HL-60/S4 (cell line): Measurements from ENCODE around the gene GPR37L1.

Source experiments
- in situ Hi-C: fragments of 300-500 bp; cut with MboI; formaldehyde crosslinking; loops from 2 replicates; pipeline ENCODE4 v1.14.3; 2022; ENCODE audit warnings: low sequenced_read_pairs

Gene GPR37L1

DNA sequence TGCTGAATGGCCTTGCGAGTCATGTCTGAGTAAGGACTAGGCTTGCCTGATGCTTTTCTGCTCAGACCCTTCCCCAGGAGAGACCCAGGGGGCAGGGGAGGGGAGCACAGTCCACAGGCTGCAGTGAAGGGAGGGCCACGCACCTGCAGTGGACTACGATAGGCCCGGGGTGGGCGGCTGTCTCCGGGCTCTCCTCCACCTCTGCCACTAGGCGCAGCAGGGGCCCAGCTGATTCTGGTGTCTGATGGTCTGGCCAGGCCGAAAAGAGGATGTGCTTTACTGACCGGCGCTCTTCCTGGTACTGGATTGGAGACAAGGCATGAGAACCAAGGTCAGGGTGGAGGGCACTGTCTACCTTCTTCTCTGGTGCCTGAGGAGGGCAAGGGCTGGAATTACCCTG is 29.7 kb downstream of the GPR37L1 start:
- in situ Hi-C loops: no loop called here

DNA sequence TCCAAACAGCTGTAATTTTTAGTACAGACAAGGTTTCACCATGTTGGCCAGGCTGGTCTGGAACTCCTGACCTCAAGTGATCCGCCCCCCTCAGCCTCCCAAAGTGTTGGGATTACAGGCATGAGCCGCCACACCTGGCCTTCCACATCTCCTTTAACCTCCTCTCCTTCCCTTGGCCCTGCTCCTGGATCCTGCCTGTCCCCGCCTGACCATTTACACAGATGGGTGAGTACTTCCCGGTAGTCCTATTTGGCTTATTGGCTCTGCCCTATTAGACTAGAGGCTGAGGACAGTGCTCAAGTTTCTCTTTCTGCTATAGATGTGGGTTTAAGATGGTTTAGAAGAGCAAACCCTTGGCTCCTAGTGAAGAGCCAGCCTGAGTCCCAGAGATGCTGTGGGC is 30.6 kb downstream of the GPR37L1 start:
- in situ Hi-C loops: no loop called here

DNA sequence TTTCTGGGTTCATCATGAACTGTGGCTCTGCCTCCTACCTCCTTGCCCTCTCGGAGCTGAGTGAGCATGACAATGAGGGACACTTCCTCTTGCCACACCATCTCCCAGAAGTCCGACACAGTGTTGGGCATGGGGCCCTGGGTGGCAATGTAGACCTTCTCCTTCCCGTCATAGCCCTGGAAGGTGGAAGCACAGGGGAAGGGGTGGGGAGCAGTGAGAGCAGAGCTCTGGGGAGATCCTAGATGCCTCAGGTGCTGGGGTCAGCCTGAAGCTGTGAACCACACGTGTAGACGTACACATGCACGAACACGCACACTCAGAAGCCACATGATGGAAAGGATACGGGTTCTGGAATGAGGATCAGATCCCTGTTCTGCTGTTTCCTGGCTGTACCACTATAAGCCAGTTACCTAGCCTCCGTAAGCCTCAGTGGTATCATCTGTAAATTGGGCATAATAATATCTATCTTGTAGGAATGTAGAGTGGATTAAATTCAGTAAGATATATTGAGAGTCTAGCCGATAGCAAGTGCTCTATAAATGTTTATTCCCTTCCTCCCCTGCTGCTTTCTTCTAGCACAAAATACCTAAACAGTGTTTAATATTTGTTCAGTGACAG is 31.5 kb downstream of the GPR37L1 start:
- in situ Hi-C loops: no loop called here

DNA sequence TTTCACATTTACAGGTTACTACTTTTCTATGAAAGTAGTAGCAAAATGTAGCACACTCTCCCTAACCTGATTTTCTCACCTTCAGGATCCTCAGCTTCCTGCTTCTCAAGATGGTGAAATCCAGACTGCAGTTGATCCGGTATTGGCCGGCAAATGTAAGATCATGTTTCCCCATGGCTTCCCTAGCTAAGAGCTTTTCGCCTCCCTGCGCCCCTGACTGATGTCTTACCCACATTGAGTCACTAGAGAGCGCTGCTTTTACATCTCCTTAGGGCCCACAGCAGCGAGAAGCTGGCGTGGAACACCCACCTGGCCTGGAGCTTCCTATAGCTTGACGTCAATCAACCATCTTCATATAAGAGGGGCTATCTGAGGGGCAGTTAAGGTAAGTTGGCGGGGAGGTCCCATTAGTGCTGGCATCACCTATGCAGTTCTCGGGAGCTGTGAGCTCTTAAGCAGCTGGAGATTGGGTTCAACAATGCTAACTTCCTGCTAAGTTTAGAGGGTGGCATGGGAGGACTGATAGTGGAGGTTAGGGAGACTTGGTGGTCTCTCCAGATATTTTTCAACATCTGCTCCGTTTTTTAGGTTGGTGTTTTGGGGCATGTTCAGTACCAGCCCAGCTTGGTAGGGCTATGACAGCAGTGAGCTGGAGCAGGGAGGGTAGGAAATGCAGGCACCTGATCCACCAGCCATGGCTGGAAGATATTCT is 32.2 kb downstream of the GPR37L1 start:
- in situ Hi-C loops: no loop called here

DNA sequence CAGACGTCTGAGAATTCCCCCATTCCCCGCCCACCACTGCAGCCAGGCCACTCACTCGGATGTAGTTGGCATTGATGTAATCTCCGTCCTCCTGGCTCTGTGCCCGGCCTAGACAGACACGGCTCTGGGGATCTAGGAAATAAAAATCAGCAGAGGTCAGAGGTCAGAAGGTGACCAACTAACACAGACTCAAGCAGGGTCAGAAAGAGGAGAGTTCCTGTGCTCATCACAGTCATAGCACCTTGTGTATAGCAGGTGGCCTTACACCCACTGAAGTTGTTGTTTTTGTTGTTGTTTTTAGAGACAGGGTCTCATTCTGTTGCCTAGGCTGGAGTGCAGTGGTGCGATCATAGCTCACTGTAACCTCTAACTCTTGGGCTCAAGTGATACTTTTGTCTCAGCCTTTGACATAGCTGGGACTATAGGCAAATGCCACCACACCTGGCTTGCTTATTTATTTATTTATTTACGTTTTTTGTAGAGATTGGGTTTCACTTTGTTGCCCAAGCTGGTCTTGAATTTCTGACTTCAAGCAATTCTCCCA is 32.8 kb downstream of the GPR37L1 start:
- in situ Hi-C loops: no loop called here

DNA sequence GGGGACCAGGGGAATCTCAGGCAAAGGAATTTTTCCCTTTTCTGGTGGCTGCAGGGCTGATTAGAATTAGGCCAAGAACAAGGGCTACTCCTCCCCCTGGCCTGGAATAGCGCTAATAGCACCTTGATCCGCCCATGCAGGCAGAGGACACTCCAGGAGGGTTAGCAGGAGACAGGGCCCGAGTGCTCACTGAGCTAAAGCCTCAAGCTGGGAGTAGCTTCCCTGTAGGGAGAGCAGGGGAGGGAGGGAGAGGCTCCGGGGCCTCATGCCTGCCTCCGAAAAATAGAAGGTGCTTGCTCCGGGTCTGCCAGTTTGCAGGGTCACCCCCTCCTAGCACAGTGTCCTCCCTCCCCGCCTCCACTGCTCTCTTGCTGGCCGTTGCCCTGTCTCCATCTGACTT is 33.9 kb downstream of the GPR37L1 start:
- in situ Hi-C loops: no loop called here

DNA sequence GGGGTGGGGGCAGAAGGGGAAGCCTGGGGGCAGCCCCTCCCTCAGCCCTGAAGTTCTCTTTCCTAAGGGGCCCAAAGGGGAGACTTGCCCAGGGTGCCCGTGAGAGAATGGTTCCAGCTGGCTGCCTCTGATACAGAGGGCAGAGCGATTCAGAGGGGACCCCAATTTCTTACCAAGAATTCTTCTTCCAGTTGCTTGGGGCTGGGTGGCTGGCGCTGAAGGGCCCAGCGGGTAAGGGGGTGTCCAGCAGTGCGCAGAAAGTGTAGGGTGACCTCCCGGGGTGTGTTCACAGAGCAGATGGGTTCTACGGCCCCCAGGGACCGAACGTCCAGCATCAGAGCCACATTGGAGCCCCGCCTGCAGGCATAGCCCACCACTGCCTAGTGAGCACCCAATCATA is 35.2 kb downstream of the GPR37L1 start:
- in situ Hi-C loops: no loop called here

DNA sequence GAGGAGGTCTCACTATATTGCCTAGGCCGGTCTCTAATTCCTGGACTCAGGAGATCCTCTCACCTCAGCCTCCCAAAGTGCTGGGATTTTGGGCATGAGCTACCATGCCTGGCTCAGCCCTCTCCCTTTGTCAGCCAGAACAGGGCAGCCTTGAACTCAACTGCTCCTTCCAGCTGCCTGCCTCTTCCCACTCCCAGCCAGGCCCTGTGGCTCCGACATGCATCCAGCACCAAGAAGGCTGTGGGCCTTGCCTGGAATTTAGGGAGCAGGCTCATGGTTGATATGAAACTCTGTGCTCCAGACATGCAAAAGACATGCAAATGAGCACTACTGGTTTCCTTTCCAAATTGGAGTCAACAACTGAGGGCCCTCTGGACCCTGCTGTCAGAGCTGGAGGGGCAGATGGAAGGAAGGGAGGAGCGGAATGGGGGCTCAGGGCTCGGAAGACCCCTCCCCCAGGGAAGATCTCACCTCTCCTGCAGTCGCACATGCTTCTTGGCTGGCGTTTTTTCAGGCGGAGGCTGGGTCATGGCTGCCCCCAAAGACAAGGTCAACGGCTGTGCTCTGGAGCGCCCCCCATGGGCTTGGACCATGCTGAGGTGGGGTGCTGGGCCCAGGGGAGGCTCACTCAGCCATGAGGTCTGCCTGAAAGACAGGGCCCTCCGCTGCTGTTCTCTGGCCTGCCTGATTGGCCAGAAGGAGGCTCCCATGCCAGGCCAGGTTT is 36.3 kb downstream of the GPR37L1 start:
- in situ Hi-C loops: no loop called here

DNA sequence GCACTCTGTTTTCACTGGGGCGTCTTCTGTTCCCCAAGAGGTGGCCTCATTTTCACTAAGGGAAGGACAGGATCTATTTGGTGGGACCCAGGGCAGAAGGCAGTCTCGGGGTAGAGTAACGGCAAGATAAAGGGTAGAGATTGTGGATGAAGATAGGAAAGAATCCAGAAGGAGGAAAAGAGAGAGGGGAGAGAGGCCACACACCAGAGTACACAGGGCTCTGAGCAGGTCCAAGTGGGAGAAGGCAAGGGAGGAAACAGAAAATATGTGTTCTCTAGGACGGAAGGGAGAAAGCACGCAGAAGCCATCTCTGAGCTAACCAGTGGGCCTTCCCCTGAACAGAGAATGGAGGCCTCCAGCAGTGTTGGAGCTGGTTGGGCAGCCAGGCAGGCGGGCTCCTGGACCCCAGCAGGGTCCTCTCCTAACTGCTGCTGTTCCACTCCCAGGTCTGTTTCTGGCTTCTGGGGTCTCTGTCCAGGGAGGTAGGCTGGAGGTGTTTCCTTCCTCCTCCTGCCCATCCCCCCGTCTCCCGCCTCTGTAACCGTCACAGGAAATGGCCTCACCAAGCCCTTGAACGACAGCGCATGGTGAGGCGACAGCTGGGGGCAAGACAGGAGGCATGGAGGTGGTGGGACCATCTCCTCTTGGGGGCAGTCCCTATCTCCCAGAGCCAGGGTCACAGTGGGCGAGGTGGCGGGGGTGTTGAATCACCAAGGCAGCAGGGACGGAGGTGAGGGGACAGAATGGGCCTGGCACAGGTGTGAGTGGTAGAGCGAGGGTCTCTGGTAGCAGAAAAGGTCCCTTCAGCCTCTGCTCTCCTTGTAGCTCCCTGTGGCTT is 37.0 kb downstream of the GPR37L1 start:
- in situ Hi-C loops: no loop called here

DNA sequence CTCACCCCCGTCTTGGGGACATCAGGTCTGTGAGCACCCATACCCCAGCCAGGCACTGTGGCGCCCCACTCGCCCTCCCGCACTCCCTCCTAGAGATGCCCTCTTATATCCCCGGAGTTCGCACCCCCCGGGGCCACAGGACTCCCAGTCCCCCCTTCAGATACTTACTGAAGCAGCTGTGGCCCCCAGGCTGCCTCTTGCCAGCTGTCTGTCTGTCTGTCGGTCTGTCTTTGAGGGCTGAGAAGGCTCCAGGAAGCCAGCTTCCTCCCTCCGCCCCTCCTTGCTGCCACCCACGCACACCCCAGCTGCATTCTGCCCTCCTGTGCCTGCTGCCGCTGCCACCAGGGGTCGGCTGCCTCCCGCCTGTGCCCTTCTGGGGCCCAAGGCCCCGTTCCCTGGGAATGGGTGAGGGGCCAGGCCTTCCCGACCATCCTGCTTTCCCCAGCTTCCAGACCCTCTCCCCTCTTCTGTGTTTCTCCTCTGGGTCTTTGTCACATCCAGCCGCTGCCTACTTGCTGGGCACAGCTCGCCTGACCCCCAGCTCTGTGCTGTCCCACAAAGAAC is 37.7 kb downstream of the GPR37L1 start, which contains the start of gene PTPN7:
Gene PTPN7 (minus strand): TSS at position 226 of the 564 bp plus-strand sequence. CDS start 1,200 bp downstream, outside the sequence.
- in situ Hi-C loops: no loop called here

DNA sequence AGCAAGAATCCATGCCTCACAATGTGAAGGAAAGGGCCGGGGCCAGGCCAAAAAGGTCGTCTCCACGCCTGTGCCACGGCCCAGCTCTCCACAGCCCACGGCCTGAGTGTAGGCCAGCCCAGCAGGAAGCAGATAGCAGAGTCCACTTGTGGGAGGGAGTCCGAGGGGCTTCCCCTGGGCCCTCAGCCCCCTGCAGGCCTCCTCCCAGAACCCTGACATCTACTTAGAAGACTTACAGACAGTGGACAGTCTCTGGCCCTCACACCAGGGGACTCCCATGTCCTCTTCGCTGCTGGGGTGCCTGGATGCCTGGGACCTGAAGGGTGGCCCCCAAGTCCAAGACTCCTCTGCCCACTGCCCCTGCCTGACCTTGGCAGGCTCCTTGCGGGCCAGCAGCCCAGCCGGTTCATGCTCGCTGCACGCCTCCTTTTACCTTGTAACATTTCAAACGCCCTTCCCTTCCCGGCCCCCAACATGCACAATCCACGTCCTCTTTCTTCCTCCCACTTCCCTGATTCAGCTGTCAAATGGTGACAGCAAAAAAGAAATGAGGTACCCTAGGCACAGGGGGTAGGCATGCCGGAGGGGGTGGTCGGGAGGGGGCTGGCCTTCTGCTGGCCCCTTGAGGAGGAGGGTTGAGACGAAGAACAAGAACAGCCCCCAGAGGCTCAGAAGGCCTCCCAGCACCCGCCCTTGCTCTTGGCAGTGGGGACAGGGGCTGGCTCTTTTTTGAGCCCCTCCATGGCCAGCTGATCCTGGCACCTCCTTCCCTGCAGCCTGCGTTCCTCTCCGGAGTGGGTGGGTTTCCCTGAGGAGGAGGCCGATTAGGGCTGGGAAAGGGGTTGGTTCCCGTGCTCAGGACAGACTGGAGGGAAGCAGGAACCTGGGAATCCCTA is 38.7 kb downstream of the GPR37L1 start:
- in situ Hi-C loops: no loop called here

DNA sequence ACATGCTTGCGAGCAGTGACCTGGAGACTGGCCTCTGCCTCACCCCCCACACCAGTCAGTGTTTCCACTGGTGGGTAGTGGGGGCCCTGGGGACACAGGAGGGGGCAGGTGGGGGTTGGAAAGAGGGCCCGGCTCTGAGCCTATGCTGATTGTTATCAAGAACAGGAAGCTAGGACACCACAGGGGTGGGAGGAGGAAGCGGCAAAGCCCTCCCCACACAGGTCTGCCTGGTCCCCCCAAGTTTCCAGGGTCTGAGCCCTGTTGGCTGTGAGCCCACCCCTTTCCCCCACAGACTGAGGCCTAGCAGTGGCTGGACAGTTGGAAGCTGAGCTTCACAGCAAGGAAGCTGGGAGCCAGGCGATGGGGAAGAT is 39.3 kb downstream of the GPR37L1 start:
- in situ Hi-C loops: no loop called here

DNA sequence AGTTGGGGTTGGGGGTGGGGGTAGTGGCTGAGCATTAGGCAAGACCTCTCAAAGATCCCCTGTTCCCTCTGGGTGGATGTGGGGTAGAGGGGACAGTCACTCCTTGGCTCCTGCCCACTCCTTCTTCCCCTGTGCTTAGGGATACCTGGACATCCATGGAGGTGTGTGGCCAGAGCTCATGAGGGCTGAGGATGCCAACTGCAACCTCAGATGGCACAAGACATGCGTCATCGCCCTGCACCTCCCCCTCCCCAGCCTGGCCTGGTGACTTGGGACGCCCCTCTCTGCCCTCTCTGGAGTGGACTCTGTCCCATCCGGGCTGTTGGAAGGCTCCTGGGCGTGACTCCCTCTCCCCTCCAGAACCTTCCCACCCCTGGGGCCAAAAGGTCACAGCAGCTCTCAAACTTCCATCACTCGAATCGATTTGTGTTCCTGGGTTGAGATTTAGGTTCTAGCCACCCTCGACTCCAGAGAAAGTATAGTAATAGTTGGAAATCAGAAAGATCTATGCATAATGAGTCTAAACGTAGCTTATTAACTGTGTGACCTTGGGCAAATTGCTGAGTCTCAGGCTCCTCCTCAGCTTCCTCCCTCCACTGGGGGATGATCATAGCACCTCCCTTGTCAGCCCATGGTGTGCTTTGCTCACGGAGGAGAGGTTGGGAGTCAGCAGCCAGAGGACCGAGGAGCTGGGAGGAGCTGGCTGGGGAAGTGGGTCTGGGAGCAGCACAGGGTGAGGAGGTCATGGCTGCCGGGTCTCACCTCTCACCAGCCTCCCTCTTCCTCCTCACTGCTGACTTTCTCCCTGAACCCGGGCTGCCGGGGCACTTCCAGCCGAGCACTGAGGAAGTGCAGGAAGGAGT is 39.9 kb downstream of the GPR37L1 start:
- in situ Hi-C loops: no loop called here

DNA sequence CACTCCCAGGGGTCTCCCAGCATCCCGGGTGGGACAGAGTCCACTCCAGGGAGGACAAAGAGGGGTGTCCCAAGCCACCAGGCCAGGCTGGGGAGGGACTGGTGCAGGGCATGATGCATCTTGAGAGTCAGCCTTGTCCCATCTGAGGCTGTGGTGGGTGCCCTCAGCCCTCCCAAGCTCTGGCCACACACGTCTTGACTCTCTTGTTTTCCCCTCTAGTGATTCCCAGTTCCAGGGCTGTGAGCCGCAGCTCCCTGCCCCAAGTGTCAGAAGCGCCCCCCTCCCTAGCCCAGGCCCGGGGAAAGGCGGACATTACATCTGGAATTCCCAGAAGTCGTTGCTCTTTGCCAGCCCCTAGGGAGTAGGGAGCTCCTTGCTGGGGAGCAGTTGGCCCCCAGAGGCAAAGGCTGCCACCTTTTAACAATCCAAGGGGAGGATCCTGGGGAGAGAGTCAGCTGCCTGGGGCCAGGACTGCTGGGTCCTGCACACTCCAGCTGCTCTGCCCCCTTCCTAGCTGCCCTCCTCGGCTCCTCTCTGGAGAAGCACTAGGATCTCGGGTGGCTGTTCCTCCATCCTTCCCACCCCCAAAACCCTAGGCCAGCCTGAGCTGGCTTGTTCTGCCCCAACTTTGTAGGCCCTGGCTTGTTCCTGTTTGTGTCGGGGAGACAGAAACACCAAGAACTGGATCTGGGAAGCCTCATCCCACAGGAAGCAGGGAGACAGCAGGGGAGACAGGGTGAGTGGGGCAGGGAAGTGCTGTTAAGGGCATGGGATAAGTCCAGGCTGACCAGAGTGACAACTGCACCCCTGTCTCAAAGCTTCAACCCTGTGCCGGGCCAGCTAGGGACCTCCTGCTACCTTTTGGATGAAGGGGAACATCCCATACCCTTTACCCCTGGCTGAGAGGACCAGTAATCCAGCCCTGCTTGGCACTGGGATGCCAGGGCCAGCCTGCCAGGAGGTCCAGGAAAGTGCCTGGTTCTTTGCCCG is 40.9 kb downstream of the GPR37L1 start:
- in situ Hi-C loops: no loop called here

DNA sequence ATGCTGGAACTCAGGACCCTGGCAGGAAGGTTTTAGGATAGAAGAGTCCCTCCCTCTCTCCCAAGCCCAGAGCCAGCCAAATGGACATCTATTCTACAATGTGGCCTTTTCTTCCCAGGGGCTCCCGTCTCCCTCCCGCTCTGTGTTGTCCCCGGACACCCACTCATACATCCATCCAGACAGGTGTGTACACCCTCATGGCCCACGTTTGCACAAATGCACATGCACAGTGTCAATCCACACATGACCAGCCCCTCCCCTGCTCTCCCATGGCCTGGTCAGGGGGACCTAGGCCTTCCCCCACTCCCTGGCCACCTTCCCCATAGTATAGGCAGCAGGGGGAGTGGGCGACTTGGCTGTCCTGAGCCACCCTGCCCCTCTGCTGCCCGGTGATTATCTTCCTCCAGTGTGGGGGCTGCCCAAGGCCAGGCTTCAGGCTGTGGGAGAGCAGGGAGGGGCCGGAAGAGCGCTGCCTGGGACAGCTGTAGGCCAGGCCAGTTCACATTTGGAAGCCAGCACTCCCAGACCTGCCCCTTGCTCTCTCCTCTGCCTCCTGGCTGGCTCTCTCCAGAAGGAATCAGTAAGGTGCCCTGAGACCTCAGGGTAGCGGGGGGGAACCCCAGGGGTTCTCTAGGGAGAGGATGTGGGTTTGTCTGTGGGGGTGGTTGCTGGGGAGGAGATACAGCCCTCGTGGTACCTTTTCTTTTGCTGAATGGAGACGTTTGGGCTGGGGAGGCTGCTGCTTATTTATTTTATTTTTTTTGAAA is 41.7 kb downstream of the GPR37L1 start:
- in situ Hi-C loops: no loop called here

DNA sequence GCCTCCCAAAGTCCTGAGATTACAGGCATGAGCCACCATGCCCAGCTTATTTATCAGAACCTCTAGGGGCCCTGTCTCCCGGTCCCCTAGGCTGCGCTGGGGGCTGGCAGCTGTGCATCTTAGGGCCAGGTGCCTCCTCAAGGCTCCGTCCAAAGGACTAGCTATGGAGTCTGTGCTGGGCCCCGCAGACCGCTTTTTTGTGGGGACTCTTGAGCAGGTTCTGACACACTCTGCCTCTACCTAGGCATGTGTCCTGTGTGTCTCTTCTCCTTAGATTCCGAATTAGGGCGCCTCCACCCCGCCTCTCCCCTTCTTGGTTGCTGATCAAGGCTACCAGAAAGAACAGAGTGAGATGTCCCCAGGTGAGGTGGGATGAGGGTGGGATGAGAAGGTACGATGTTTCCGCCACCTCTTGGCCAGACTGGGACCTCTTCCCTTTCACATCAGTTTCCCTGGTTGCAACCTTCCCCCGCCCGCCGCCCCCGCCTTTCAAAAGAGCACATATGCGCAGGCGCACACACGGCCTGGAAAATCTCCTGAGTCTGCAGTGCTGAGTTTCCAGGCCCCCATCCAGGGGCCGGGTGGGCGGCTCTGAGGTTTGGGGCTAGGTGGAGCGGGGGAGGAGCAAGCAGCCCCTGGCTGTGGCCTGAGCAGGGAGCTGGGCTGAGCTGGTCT is 42.7 kb downstream of the GPR37L1 start:
- in situ Hi-C loops: no loop called here
